GM12873 (cell line): ENCODE measurements around the gene TPGS2.

Experiments used
- TF ChIP-seq, protein P1 (sequence below): IDR thresholded peaks from 2 replicates; pipeline ENCODE4 v1.5.1; 2012; ENCODE audit warnings: low read depth, mild to moderate bottlenecking, moderate library complexity, low read length, control low read depth; ENCODE audit not compliant: insufficient read depth; ENCODE audit errors: missing control alignments

TPGS2 gene

GRCh38 chr18:36833120-36833519 is 4.3 kb upstream of the TPGS2 start:
- TF ChIP-seq, protein P1, sequence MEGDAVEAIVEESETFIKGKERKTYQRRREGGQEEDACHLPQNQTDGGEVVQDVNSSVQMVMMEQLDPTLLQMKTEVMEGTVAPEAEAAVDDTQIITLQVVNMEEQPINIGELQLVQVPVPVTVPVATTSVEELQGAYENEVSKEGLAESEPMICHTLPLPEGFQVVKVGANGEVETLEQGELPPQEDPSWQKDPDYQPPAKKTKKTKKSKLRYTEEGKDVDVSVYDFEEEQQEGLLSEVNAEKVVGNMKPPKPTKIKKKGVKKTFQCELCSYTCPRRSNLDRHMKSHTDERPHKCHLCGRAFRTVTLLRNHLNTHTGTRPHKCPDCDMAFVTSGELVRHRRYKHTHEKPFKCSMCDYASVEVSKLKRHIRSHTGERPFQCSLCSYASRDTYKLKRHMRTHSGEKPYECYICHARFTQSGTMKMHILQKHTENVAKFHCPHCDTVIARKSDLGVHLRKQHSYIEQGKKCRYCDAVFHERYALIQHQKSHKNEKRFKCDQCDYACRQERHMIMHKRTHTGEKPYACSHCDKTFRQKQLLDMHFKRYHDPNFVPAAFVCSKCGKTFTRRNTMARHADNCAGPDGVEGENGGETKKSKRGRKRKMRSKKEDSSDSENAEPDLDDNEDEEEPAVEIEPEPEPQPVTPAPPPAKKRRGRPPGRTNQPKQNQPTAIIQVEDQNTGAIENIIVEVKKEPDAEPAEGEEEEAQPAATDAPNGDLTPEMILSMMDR, result no peak

DNA sequence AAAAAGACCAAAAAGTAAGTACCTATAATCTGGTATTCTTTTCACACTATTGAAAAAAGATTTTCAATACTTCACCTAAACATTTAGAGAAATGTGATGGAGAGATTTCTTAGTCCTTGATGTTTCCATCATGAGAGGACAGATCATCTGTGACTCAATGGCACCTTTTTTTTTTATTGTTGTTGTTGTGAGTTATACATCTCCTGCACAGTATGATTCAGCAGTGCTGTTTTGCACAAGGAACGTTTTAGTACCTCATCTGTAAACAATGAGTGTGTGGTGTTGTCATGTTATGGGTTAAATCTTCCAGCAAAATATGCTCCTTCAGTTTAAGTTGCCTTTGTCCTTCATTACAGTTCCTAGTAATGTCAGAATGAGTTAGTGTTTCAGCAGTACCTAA is 2.3 kb upstream of the TPGS2 start:
- TF ChIP-seq, protein P1, result no peak

- TF ChIP-seq, protein P1, result no peak
Observed at GRCh38 chr18:36830158-36830495, 1.3 kb upstream of the TPGS2 start.

- TF ChIP-seq, protein P1, result no peak
Observed at GRCh38 chr18:36829362-36830157, 758 bp upstream of the TPGS2 start.

DNA sequence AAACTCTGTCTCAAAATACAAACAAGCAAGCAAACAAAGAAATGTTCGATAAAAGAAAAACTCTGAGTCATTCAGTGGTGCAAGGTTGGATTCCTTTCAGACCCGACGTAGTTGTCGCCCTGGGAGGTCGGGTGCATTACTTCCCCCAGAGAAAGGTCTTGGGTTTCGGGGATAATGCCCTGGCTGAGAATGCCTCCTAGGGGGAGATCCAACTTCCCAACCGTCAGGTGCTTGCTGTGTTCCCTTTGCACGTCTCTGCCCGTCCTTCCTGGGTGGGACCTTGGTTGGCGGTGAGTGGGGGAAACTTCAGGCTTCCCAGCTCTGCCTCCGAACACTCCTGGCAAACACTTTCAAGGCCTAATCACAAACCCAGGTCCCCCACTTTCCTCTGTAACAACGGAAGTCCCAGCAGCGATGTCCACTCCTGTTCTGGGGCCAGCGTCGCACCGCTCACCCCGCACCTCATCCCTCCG is 609 bp downstream of the TPGS2 start:
- TF ChIP-seq, protein P1, result no peak

- TF ChIP-seq, protein P1, result no peak
Observed at GRCh38 chr18:36826556-36826955, 2.2 kb downstream of the TPGS2 start.

- TF ChIP-seq, protein P1, result no peak
Observed at GRCh38 chr18:36825526-36825925, 3.3 kb downstream of the TPGS2 start.
